GM18861 (cell line): ENCODE data around the gene D2HGDH.
"Not testable (repeated sequence)": the region's sequence is repeated elsewhere in the genome, so short reads cannot be mapped to it uniquely, and the experiment has no call there.

Experiments
- ATAC-seq: cut with Tn5 transposase; IDR thresholded peaks from one replicate; pipeline ENCODE4 v1.9.1; 2021; ENCODE audit not compliant: unreplicated experiment

Gene D2HGDH

DNA sequence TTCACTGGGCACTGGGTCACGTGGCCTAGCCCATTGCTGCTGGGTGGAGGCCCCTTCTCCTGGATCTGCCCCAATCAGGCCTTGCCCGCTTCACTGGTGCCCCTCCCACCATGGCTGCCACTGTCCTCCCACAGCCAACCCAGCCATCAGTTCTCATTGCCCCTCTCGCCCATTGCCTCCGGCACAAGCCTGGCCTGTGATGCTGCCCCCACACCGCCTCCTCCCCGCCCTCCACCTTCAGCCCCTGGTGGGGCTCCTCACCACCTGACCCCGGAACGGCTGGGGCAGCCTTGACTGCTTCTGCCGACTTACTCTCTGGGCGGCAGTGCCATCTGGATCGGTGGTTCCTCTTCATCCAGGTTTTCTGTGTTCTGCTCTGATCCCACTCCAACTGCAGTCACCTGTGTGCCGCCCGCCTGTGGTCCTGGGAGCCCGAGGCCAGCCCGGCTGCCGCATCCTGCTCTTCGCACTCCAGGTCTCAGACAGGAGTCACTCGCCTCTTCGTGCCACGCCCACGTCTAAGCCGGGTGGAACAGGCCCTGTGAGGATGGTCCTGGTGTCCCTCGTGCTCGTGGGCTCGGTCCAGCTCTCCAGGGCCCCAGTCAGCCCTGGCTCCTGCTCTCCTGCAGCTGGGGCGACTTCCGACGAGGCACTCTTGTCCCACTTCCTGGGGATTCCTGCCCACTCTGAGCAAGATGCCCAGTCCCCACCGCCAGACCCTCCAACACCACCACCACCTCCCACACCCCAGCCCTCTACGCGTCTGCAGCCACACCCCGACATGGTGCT lies 14.2 kb downstream of the D2HGDH start:
- no peak for ATAC-seq

DNA sequence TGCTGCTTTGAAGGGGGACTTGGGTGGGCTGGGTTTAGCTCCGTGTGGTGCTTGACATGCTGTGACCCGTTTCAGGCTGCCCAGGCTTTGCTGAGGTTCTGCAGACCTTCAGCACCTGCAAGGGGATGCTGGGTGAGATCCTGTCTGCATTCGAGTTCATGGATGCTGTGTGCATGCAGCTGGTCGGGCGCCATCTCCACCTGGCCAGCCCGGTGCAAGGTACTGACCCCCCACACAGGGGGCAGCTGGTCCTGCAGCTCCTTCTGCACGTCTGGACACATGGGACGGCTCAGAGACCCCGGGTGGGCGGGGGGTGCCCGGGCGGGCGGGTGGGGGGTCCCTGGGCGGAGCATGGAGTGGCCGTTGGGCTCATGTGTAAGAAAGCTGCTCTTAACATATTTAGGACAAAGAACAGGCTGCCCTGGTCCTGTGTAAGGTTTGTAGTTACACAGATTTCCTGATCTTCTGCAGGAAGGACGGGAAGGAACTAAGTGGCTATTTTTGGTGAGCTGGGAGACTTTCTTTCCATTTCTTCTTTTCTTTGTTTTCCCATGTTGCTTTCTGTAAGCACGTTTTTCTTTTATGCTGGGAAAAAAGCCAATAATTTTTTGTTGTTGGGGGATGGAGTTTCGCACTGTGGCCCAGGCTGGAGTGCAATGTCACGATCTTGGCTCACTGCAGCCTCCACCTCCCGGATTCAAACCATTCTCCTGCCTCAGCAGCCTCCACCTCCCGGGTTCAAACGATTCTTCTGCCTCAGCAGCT lies 15.8 kb downstream of the D2HGDH start:
- no peak for ATAC-seq

GRCh38 chr2:241751152-241751551 lies 16.7 kb downstream of the D2HGDH start:
- no peak for ATAC-seq

- no peak for ATAC-seq
Measured at GRCh38 chr2:241751776-241752175, 17.3 kb downstream of the D2HGDH start.

GRCh38 chr2:241752253-241752652 lies 17.8 kb downstream of the D2HGDH start:
- no peak for ATAC-seq

DNA sequence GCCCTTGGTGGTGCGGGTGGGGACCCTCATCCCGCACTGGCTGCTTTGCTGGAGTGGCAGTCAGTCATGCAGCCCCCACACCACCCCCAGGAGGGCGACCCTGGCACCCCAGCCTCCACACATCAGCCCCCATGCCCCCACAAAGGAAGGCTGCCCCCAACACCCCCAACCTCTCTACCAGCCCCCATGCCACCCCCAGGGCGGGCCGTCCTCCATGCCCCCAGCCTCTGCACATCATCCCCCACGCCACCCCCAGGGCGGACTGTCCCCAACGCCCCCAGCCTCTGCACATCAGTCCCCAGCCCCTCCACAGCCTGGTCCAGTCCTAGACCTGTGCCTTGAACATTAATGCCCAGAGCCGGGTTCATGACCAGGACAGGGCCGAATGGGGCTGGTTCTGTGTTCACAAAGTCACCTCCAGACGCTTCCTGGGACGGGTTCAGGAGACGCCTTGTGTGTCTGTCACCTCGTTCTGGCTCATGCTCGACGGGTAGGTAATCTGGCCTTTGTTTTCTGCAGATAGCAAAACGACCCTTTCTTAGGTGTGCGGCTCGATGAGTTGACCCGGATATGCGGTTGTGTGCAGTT lies 18.4 kb downstream of the D2HGDH start:
- no peak for ATAC-seq

DNA sequence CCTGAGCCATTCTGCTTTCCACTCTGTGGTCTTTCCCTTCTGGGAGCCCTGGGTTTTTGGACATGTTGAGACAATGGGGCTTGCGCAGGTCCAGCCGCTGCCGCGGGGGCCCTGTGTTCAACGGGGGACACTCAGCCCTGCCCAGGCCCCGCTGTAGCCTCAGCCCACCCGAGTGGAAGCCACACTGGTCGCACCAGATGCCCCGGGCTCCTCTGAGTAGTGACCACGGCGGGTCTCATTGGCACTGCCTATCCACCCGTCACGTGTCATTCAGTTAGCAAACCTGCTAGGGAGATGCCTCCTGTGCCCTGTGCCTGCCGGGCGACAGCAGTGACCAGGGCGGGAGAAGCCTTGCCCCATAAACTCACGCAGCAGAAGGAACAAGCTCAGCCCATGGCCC lies 19.1 kb downstream of the D2HGDH start:
- ATAC-seq, result no peak

DNA sequence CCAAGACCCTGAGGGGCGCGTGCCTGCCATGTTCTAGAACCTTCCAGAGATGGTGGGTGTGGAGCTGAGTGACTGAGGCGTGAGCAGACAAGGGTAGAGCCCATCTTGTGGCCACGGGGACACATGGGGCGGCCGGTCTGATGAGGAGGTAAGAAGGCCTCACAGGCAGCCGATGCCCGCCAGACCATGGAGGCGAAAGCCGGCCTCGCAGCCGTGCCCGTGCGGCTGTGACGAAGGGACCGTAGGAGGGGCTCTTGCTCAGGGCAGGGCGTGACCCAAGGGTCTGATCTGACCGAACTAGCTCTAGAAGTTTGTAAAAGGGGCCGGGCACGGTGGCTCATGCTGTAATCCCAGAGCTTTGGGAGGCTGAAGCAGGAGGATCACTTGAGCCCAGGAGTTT lies 19.6 kb downstream of the D2HGDH start:
- ATAC-seq, result no peak

- ATAC-seq, result no peak
Measured at GRCh38 chr2:241755166-241755565, 20.7 kb downstream of the D2HGDH start.

GRCh38 chr2:241755777-241756176 lies 21.3 kb downstream of the D2HGDH start:
- no peak for ATAC-seq

- ATAC-seq, result no peak
Measured at GRCh38 chr2:241759067-241759807, 24.8 kb downstream of the D2HGDH start.

- ATAC-seq, result not testable (repeated sequence)
Measured at GRCh38 chr2:241759893-241760292, 25.5 kb downstream of the D2HGDH start.

- ATAC-seq, result no peak
Measured at GRCh38 chr2:241760301-241760771, 25.9 kb downstream of the D2HGDH start.

GRCh38 chr2:241762321-241762932 lies 28.0 kb downstream of the D2HGDH start:
- ATAC-seq, result no peak

GRCh38 chr2:241762933-241763369 lies 28.5 kb downstream of the D2HGDH start:
- no peak for ATAC-seq

DNA sequence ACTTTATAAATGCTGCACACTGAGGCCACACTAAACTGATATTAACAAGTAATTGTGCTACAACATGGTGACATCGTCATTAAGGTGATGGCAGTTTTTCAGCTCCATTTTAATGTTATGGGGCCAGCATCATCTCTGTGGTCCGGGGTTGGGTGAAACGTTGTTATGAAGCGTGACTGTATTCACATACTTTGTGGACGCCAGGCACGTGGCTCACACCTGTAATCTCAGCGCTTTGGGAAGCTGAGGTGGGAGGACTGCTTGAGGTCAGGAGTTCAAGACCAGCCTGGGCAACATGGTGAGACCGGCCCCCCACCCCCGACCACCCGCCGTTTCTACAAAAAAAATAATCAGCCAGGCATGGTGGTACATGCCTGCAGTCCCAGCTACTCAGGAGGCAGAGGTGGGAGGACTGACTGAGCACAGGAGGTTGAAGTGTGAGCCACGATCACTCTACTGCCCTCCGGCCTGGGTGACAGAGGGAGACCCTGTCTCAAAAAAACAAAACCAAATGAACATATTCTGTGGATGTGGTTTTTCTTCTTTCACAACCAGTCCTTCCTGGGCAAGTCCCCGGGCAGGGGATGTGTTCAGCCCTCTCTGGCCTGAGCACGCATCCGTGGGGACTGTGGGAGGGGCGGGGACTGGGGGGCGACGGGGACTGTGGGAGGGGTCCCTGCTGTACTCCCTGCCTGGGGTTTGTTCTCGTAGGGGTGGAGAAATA lies 29.3 kb downstream of the D2HGDH start:
- no peak for ATAC-seq

DNA sequence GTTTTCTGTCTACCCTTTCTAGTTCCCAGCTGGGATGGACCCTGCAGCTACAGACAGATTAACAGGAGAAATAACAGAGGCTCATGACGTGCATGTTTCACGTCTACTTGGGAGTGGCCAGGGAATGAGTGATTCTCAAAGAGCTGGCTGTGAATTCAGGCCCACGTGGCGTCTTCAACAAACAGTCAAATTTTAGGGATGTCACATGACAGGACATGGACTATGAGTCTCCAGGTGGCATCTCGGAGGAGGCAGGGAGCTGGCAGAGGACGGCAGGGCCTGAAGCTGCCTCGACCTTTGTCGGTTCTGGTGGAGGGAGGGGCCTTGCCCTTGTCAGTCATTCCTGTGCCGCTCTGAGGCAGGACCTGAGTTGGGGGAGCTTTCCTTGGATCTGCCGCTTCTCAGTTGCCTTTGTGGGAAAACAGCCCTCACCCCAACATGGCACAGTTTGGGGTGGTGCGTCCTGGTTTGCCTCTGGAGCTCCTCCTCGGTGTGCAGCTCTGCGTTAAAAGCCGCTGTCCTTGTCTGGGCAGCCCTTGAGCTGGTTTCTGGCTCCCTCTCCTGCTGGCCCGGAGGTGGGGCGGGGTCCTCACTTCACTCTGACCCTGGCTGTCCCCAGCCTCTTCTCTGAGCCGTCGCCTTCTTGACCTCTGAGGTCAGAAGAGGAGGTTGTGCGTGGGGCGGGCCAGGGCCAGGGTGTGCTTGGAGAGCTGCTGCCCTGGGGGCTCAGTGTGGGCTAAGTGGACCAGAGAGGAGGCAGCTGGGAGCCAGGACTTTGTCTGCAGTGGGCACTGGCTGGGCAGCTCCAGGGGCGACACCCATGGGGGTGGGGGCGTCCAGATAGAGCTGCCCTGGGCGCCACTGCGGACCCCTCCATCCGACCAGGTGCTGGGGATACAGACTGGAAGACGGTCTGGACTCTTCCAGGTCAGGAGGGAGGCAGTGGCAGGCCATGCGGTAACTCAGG lies 30.1 kb downstream of the D2HGDH start:
- no peak for ATAC-seq

- ATAC-seq, result no peak
Measured at GRCh38 chr2:241767464-241768250, 33.2 kb downstream of the D2HGDH start.
